Measurements from ENCODE around the gene SH3GL1. TPM values are rescaled to one million over a fixed set of nuclear protein-coding genes. Genes with fewer than 3 reads are reported as not detected.

Gene SH3GL1
- polyA plus RNA-seq, 1 experiment = 40.2 TPM

GRCh38 chr19:4425537-4425936 lies 25.2 kb upstream of the SH3GL1 start:
- ChIA-PET POLR2A (no interaction called here), CTCF (no interaction called here)
- DNase-seq (ENCODE audit: low read depth, low spot score) = peak; percentile 74
- no peak for TF ChIP-seq CTCF (IDR thresholded peaks at IDR 0.05; ENCODE audit: low read depth, low read length)
- H3K9me3 ChIP-seq (ENCODE audit: control insufficient read depth, insufficient read depth, low read length) = no peaks in the 10 kb centered on the region; the same call in 1 of the 2 replicates
- peak overlapping the region; percentile 77 for H3K27ac ChIP-seq (ENCODE audit: low read depth, low read length)
- no peaks in the 10 kb centered on the region for H3K27me3 ChIP-seq (ENCODE audit: control insufficient read depth, insufficient read depth, low read length)
- no peak overlapping the region for H3K4me3 ChIP-seq (ENCODE audit: low read depth, low read length)

- Histone ChIP-seq H3K27ac (ENCODE audit: low read depth, low read length) (no peak overlapping the region), H3K27me3 (ENCODE audit: control insufficient read depth, insufficient read depth, low read length) (no peaks in the 10 kb centered on the region), H3K4me3 (ENCODE audit: low read depth, low read length) (no peak overlapping the region), H3K9me3 (ENCODE audit: control insufficient read depth, insufficient read depth, low read length) (no peaks in the 10 kb centered on the region; the same call in 1 of the 2 replicates)
- POLR2A ChIA-PET = no interaction called here
- DNase-seq (ENCODE audit: low read depth, low spot score) = no peak
- no peak for TF ChIP-seq CTCF (IDR thresholded peaks at IDR 0.05; ENCODE audit: low read depth, low read length)
- CTCF ChIA-PET = interaction anchor here (1.2 kb wide), 1 partner anchor 9 kb away, joined by 4 read pairs; no protein-coding TSS in a partner anchor
These were observed 23.2 kb upstream of the SH3GL1 start for GRCh38 chr19:4423416-4424126.

- CTCF ChIA-PET = interaction anchor here (1.3 to 8.2 kb wide), 4 partner anchors 11 to 109 kb away, joined by 3 to 50 read pairs (median 7); partner anchors contain the start of genes CHAF1A and SH3GL1
These were observed 15.9 kb upstream of the SH3GL1 start for GRCh38 chr19:4416268-4416667.

GRCh38 chr19:4415352-4415751 lies 15.0 kb upstream of the SH3GL1 start:
- no peak for TF ChIP-seq CTCF (IDR thresholded peaks at IDR 0.05; ENCODE audit: low read depth, low read length)
- peak overlapping the region; percentile 52 for H3K27ac ChIP-seq (ENCODE audit: low read depth, low read length)

More at GRCh38 chr19:4416268-4416667, 15.9 kb upstream of the SH3GL1 start:
- DNase-seq (ENCODE audit: low read depth, low spot score) = no peak
- H3K27me3 ChIP-seq (ENCODE audit: control insufficient read depth, insufficient read depth, low read length) = no peaks in the 10 kb centered on the region
- no peak for TF ChIP-seq CTCF (IDR thresholded peaks at IDR 0.05; ENCODE audit: low read depth, low read length)
- POLR2A ChIA-PET = no interaction called here
- H3K4me3 ChIP-seq (ENCODE audit: low read depth, low read length) = no peak overlapping the region
- H3K27ac ChIP-seq (ENCODE audit: low read depth, low read length) = no peak overlapping the region
- no peaks in the 10 kb centered on the region for H3K9me3 ChIP-seq (ENCODE audit: control insufficient read depth, insufficient read depth, low read length)

GRCh38 chr19:4414800-4415321 lies 14.5 kb upstream of the SH3GL1 start:
- no peak for DNase-seq (ENCODE audit: low read depth, low spot score)
- no peak for TF ChIP-seq CTCF (IDR thresholded peaks at IDR 0.05; ENCODE audit: low read depth, low read length)
- peak overlapping the region; percentile 31 for H3K4me3 ChIP-seq (ENCODE audit: low read depth, low read length)
- no peaks in the 10 kb centered on the region for H3K9me3 ChIP-seq (ENCODE audit: control insufficient read depth, insufficient read depth, low read length)
- ChIA-PET POLR2A (interaction anchor here (0.6 to 1.4 kb wide), 8 partner anchors 10 to 194 kb away, joined by 3 to 8 read pairs (median 4); partner anchors contain the start of genes CHAF1A and HDGFL2), CTCF (interaction anchor here (0.8 to 8.2 kb wide), 6 partner anchors 9 to 33 kb away, joined by 3 to 50 read pairs (median 4); partner anchors contain the start of genes CHAF1A and SH3GL1)
- no peaks in the 10 kb centered on the region for H3K27me3 ChIP-seq (ENCODE audit: control insufficient read depth, insufficient read depth, low read length)
- peak overlapping the region; percentile 62 for H3K27ac ChIP-seq (ENCODE audit: low read depth, low read length)

More at GRCh38 chr19:4415352-4415751, 15.0 kb upstream of the SH3GL1 start:
- Histone ChIP-seq H3K27me3 (ENCODE audit: control insufficient read depth, insufficient read depth, low read length) (no peaks in the 10 kb centered on the region), H3K4me3 (ENCODE audit: low read depth, low read length) (peak overlapping the region; percentile 31; the same call in 1 of the 2 replicates), H3K9me3 (ENCODE audit: control insufficient read depth, insufficient read depth, low read length) (no peaks in the 10 kb centered on the region)
- ChIA-PET CTCF (interaction anchor here (1.3 to 8.2 kb wide), 3 partner anchors 12 to 15 kb away, joined by 5 to 50 read pairs (median 9); partner anchors contain the start of genes CHAF1A and SH3GL1), POLR2A (interaction anchor here (1.1 to 1.4 kb wide), 3 partner anchors 14 to 56 kb away, joined by 3 to 8 read pairs (median 4); partner anchors contain the start of gene HDGFL2)
- no peak for DNase-seq (ENCODE audit: low read depth, low spot score)

Data from AG04450 (cell line).